ENCODE results near the gene ADAM23.
A peak's percentile ranks its signal among the peaks of the same experiment; 100 is the strongest.

Gene ADAM23

GRCh38 chr2:206512999-206513398 lies 69.7 kb downstream of the ADAM23 start:
- DNase-seq: no peak

DNA sequence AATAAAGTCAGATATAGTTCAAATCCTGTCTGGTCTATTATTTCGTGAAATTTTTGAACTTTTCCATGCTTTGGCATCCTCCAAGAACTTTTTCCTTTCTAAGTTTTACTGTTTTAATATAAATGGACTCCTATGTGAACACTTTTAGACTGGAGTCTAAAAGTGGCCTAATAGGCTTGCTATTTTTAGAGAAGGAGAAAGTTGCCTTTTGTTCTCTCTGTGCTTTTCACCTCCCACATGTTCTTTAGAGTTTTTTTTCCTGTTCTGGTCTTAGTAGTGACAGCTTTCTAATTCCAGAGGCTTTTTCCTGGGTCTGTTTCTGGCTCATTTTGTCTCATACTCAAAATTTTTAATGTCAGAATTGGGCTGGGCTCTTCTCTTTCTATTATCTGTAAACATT lies 72.2 kb downstream of the ADAM23 start:
- no peak for DNase-seq

DNA sequence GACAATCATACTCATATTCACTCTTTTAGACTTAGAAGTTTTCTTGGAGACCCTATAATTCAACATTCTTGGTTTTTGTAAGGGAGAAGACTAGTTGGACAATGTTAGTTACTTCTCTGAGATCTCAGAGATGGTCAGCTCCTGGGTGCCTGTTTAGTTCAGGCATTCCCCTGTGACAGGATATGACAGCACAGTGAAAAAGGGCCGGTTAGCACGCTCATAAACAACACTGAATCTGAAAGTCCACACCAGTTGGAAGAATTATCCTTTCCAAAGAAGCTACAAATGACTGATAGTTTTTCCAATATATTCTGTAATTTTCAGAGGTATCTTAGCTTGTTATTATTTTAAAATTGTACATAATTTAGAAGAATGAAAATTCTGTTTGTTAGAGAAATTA lies 75.7 kb downstream of the ADAM23 start:
- no peak for DNase-seq

- no peak for DNase-seq
Observed at GRCh38 chr2:206520450-206520849, 77.1 kb downstream of the ADAM23 start.

DNA sequence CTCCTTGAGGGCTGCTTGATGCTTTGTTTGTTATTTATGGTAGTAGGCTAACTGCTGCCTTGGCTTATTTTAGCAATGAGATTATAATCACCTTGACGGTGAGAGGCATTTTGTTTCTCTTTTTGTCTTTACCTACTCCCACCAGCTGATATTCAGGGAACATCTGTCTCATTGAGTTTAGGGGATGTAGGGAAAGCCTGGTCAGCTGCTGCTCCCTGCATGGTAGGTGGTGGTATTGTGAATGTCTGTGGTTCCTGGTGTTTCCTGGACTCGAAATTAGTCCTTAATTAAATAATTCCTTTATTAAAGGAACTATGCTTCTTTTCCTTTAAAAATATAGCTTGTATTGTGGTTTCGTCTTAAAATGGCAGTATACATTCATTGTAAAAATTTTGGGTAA lies 77.8 kb downstream of the ADAM23 start:
- no peak for DNase-seq

DNA sequence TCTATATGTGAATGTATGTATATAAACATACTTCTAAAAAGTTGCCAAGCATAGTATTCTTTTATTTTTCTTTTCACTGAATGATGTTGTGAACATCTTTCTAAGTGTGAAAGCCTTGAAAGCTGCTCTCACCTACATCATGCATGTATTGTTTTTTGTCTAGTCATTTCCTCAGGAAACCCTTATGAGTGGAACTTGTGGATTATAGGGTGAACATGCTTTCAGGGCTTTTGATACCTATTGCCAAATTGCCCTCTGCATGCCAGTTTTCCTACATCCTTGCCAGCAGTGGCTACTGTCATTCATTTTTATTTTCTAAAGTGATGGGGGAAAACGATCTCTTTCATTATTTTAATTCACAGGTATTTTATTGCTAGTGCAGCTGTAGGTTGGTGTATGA lies 78.3 kb downstream of the ADAM23 start:
- no peak for DNase-seq

DNA sequence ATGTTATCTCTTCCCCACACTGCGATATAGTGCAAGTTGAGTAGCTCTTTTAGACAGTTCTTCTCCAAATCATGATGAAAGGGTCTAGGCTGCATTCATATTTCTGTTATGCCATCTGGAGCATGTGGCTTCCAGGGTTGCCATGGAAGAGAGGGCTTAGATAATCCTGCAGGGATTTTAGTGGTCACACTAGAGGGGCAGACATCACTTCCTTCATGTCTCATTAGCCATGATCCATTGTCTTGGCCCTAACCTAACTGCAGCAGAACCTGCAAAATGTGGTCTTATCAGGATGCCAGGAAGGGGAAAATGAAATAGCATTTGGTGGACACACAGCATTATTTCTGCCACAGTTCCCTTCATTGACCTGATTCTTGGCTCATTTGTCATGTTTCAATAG lies 83.1 kb downstream of the ADAM23 start:
- peak; percentile 22 for DNase-seq

GRCh38 chr2:206527153-206527552 lies 83.8 kb downstream of the ADAM23 start:
- DNase-seq: no peak

- DNase-seq: no peak
Observed at GRCh38 chr2:206530727-206531126, 87.4 kb downstream of the ADAM23 start.

- DNase-seq: no peak
Observed at GRCh38 chr2:206531996-206532543, 88.7 kb downstream of the ADAM23 start.

DNA sequence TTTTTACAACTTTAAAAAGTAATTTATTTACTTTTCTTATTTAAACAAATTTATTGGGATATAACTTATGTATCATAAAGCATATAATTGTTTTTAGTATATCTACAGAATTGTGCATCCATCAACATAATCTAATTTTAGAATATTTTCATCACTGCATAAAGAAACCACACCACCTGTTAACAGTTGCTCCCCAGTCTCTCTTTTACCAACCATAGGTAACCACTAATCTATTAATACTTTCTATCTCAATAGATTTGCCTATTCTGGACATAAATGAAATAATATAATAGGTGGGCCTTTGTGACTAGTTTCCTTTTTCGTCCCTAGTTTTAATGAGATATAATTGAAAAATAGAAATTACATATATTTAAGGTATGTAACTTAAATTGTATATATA lies 90.6 kb downstream of the ADAM23 start:
- DNase-seq: no peak

DNA sequence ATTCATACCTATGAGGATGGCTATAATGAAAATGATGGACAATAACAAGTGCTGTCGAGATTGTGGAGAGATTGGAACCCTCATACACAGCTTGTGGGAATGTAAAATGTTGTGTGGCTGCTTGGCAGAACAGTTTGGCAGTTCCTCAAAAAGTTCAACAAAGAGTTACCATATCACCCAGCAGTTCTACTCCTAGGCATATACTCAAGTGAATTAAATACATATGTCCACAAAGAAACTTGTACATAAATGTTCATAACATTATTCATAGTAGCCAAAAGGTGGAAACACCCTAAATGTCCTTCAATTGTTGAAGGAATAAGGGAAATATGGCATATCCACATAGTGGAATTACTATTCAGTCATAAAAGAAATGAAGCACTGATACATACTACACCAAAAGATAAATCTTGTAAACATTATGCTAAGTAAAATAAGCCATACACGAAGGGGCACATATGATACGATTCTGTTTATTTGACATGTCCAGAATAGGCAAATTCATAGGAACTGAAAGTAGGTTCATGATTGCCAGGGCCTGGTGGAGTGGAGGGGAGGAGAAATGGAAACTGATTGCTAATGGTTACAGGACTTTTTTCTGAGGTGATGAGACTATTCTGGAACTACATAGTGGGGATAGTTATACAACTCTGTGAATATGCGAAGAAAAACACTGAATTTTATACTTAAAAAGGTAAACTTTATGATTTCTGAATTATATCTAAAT lies 92.1 kb downstream of the ADAM23 start:
- no peak for DNase-seq

DNA sequence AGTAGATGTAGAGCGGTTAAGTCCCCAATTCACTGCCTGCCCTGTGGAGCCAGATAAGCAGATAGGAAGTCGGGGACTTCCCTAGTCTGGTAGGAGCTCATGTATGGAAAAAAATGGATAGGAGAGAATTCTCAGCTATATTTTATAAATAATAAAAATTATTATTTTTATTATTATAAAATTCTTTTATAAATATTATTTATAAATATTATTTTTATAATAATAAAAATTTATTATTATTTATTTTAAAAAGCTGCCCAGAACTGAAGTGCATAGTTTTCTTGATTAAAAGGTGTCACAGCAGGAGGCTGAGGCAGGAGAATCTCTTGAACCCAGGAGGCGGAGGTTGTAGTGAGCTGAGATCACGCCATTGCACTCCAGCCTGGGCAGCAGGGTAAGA lies 97.4 kb downstream of the ADAM23 start:
- no peak for DNase-seq

DNA sequence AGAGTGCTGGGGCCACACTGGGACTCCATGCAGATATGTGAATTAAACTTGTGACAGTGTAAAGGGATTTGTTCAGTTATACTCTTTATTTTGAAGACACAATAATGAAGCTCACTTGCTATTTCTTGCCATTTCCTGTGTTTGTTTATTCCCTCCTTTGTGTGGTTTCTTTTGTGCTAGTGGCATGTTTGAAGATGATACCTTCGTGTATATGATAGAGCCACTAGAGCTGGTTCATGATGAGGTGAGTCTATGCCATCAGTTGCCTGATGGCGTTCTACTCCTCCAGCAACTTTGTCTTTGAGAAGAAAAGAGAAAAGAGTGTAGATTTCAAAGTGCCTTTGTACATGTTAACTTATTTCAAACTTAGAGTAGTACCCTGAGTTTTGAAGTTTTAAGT lies 99.7 kb downstream of the ADAM23 start:
- no peak for DNase-seq

DNA sequence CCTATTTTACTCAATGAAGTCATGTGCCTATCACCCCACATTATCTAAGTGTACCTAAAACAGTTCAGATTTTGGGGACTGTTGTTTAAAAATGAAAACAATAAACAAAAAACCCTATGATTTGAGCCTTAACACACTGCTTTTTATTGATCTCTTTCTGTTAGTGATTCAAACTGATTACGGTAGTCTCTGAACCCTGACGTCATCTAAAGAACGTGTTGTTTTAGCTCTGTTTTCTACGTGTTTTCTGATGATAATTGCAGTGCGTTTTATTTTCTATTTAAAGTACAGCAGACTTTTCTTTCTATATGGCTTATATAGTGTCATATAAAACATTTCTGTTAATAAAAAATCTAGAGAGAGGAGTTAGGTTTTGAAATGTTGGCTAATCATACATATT lies 105.1 kb downstream of the ADAM23 start:
- no peak for DNase-seq

DNA sequence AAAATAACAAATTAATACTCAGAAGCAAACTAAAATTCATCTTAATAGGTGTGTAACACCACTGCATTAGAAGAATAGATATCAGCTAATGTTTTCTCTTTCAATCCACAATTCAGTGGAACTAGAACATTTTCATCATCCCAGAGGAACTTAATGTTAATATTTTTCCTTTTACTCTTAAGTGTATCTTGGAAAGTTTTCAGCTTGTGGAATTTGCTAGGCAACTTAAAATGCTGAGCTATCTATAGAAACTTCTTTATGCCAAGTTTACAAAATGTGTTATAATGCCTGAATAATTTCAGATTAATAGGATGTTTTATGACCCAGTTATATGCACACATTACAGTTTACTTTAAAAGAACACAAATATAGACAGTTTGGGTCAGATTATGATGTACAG lies 112.4 kb downstream of the ADAM23 start:
- peak; percentile 8 for DNase-seq

DNA sequence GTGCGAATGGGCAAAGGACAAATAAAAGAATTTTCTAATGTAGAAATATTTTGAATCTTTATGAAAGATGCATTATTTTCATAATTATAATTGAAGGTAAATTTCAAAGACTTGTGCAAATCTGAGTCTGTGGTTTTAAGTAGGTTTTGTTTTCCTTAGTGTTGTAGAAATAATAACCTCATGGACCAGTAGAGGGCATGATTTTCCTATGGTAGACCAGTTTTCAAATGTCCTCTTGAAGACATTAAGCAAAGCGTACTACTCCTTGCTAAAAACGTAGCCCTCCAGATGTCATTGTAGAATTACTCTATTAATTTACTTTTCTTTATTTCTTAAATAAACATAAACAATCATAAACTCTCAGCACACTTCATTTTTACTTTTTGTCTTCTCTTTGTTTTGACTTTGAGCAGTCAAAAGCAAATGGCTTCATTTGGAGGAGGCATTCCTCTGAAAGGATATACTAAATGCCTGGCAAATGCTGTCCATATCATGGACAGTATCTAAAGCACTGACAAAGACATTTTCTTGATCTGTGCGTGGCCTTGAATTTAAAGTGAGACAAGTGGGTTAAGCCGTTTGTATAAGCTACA lies 113.1 kb downstream of the ADAM23 start:
- DNase-seq: peak; percentile 55

DNA sequence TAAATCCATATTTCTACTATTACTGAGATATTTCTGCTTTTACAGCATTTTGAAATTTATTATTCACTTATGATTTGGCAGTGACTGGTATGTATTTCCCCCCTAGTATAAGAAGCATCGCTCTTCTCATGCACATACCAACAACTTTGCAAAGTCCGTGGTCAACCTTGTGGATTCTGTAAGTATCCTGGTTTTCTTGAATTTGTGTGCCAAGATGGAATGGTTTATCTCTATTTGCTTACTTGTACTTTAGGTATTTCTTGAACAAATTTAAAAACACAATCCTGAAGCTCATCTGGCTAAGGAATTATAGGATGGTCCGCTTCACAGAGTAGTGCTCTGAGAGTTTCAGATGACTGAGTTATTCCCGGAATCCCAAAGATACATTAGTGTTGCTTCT lies 114.0 kb downstream of the ADAM23 start:
- no peak for DNase-seq

DNA sequence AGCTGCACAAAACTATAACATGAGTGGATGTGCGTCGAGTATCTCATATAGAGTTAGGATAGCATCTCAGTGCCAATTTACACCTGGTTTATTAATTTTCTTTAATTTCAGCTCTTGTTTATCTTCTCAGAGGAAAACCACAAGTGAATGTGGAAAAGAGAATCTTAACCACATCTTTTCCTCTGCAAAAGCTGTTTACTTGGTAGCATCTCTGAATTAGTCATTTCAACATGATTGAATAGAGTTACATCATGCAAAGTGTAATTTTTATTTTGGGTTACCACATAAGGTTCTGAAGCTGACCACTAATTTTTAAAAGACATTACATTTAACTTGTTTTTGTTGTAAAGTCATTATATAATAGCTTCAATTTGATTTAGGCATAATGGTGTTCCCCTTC lies 115.2 kb downstream of the ADAM23 start:
- no peak for DNase-seq

DNA sequence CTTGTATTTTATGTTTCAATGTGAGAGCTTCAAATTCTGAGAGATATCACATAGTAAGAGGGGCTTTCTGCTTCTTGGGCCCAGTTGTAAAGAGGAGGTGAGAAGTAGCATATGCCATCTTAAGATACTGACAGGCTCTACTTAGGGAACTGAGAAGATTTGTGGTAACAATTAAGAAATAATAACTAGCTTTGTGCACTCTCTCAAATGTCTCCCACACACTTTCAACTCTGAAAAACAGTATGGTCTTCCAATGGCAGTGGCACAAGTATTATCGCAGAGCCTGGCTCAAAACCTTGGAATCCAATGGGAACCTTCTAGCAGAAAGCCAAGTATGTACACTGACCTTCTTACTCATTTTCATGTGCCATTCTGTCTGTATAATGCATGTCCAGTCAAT lies 118.6 kb downstream of the ADAM23 start:
- DNase-seq: no peak

GRCh38 chr2:206562375-206562774 lies 119.0 kb downstream of the ADAM23 start:
- DNase-seq: no peak

DNA sequence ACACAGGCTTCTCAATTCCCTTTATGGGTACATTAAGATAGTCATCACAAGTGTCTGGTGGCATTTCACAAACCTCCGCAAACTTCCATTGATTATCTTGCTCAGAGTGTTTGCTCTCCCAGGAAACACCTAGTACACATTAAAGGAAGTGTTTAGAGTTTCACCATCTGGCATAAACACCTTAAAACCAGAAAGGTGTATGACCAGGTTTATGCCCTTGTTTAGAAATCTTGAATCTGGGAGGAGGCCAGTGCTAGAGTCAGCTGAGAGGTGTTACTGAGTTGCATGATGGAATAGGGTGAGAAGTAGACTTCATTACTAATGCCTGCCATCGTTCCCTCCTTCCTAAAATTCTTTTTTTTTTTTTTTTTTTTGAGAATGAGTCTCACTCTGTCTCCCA lies 120.0 kb downstream of the ADAM23 start:
- DNase-seq: no peak

DNA sequence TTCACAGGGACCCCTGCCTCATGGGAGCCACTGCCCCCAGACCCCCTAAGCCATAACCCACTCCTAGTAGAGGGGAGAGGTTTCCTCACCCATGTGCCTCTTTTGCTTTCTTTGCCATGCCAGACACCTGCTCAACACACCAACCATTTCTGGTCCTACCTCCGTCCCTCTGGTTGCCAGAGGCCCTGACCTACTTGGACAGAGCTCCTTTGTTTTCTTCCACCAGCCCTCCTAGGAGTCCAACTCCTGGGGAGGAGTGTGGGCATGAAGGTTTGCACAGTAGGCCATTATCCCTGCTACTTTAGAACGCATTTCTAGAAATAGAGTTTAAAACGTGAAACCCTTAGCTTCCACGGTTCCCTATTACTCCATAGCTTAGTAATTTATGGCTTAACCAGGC lies 122.3 kb downstream of the ADAM23 start:
- DNase-seq: no peak

- no peak for DNase-seq
Observed at GRCh38 chr2:206569470-206569869, 126.1 kb downstream of the ADAM23 start.

DNA sequence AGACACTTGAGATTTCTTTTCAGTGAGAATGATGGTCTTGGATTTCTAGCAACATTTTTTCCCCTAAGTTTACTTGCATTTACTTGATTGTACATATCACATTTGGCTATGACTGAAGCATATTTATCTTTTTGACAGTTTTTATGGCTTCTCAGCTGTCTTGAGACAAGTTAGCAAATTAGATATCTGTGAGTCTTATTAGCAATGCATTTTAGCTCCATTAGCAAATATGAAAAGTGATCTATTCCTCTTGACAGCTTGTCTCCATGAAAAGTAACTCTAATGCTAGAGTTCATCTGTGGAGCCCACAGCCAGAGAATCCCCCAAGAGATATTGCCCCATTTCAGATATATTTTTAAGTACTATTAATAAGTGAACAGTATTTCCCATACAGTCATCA lies 126.9 kb downstream of the ADAM23 start:
- DNase-seq: no peak

Data from eye (tissue), 1 donor.